SKM-1 treated with dmso at 0.1 percent for 144 hours (cell line): ENCODE data around the gene MYPOP.

Experiments used
- DNase-seq: peaks from one replicate; lab custom pipeline; 2025; ENCODE audit not compliant: unreplicated experiment; lab: John Stamatoyannopoulos, UW

Gene MYPOP, protein sequence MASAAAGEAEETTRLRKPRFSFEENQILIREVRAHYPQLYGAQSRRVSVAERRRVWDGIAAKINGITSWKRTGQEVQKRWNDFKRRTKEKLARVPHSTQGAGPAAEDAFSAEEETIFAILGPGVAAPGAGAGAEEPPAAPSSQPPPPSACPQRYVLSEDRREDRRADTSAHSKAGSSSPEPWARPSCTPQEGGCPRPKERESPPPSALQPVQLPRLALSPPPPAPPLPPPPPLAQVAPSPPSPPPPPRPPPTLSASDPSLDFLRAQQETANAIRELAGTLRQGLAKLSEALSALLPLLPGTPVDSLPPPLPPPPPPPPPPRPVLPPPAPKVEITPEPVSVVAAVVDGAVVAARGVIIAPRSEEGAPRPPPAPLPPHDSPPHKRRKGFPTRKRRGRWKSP

DNA sequence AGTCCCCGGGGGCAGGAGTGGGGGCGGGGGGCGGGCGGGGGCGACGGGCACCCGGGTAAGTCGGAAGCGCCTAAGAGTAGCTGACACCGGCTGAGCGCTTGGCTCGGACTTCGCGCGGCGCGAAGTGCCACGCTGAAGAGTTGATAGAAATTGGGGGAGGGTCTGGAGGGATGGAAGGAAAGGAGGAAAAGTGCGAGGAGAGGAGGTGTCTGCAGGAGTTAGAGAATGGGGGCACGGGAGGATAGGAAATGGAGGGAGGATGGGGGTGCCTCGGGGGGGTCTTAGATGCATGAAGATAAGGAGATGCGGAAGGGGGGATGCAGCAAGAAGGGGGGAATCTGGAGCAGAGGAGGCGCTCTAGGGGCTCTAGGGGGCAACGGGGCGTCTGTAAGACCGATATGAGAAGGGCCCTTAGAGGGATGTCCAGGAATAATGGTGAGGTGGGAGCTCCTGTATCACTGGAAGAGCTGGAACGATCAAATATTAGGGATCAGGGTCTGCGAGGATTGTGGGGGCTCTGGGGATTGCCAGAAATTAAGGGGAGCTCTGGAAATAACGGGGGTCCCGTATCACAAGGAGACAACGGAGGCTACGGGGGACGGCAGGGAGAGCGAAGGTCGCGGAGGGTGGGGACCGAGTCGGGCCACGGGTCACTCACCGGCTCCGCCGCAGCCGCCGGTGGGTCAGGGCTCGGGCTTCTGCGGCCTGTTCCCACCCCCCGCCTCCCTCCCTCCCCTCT is at the start of gene MYPOP:
MYPOP (minus strand) TSS at position 702 of the 739 bp plus-strand sequence. CDS start 840 bp downstream, outside the sequence.
- DNase-seq: no peak

DNA sequence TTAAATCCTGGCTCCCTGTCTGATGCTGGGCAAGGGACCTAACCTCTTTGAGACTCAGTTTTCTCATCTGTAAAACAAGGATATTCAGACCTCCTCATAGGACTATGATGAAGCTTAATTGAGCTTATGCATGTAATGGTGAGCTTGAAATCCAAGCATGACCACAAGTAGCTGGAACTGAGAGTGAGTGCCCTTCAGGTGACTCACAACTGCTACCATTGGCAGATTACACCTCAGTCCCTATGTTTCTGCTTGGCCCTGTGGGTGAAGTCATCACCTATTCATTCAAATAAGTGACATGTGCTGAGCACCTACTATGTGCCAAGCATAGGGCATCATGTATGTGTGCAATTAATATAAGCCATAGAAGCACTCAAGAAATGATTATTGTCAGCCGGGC is 45.5 kb upstream of the MYPOP start:
- DNase-seq: no peak

- no peak for DNase-seq
Observed at GRCh38 chr19:45940515-45940805, 38.0 kb upstream of the MYPOP start.

GRCh38 chr19:45939792-45940514 is 37.5 kb upstream of the MYPOP start:
- no peak for DNase-seq

DNA sequence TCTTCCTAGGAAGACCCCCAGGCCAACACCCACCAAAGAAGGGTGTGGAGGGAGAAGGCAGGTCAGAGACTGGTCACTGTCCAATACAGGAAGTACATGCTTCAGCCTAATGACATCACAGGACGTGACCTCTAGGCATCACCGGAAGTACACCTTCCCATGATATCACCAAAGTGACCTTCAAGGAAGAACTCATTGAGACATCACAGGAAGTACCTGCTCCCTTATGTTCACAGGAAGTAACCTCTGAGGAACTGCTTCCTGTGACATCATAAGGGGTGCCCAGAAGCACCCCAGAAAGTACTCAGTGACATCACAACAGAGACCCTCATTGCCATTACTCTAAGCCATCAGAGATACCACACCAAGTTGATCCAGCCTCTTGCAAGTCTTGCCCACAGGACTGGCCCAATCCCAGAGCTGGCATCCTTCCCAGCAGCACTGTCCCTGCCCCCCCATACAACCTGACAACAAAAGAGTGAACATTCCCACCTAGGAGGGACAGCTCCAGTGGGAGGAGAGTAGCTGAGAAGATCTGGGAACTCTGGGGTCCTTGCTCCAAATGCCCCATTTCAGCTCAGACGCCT is 36.4 kb upstream of the MYPOP start:
- DNase-seq: no peak

- DNase-seq: no peak
Observed at GRCh38 chr19:45935267-45935666, 32.9 kb upstream of the MYPOP start.

GRCh38 chr19:45934551-45935230 is 32.3 kb upstream of the MYPOP start:
- no peak for DNase-seq

GRCh38 chr19:45933759-45934158 is 31.3 kb upstream of the MYPOP start:
- DNase-seq: no peak

GRCh38 chr19:45931055-45931454 is 28.6 kb upstream of the MYPOP start:
- DNase-seq: no peak

GRCh38 chr19:45929247-45929646 is 26.8 kb upstream of the MYPOP start:
- DNase-seq: no peak

GRCh38 chr19:45927565-45928261 is 25.3 kb upstream of the MYPOP start:
- peak; percentile 80 for DNase-seq

DNA sequence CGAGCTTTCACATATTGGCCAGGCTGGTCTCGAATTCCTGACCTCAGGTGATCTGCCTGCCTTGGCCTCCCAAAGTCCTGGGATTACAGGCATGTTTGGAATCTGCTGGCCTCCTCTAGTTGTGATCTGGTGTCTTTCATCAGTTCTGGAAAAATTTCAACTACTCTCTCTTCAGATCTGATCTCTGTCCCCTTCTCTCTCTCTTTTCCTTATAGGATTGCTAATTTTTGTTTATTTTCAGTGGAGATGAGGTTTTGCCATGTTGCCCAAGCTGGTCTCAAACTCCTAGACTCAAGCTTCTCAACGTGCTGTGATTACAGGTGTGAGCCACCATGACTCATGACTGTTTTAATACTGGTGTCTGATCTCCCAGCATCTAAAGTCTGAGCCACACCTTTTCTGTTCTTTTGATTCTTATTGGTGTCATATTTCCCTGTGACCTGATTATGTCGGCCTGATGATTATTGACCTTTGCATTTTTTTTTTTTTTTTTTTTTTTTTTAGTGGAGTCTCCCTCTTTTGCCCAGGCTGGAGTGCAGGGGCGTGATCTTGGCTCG is 22.6 kb upstream of the MYPOP start:
- DNase-seq: no peak

GRCh38 chr19:45922281-45922680 is 19.9 kb upstream of the MYPOP start:
- DNase-seq: no peak

GRCh38 chr19:45920458-45920857 is 18.0 kb upstream of the MYPOP start:
- DNase-seq: no peak

GRCh38 chr19:45919678-45920077 is 17.3 kb upstream of the MYPOP start:
- no peak for DNase-seq

DNA sequence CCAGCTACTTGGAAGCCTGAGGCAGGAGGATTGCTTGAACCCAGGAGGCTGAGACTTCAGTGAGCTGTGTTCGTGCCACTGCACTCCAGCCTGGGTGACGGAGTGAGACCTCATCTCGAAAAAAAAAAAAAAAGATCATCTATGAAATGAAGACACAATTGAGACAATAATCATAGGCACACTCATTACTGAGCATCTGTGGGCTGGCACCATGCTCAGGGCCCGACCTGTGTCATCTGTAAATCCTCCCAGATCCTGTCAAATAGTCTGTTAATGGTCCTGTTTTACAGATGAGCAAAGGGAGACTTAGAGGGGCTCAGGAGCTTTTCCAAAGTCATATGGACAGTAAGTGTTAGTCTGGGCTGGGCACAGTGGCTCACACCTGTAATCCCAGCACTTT is 16.3 kb upstream of the MYPOP start:
- no peak for DNase-seq

GRCh38 chr19:45917421-45918091 is 15.1 kb upstream of the MYPOP start:
- no peak for DNase-seq

DNA sequence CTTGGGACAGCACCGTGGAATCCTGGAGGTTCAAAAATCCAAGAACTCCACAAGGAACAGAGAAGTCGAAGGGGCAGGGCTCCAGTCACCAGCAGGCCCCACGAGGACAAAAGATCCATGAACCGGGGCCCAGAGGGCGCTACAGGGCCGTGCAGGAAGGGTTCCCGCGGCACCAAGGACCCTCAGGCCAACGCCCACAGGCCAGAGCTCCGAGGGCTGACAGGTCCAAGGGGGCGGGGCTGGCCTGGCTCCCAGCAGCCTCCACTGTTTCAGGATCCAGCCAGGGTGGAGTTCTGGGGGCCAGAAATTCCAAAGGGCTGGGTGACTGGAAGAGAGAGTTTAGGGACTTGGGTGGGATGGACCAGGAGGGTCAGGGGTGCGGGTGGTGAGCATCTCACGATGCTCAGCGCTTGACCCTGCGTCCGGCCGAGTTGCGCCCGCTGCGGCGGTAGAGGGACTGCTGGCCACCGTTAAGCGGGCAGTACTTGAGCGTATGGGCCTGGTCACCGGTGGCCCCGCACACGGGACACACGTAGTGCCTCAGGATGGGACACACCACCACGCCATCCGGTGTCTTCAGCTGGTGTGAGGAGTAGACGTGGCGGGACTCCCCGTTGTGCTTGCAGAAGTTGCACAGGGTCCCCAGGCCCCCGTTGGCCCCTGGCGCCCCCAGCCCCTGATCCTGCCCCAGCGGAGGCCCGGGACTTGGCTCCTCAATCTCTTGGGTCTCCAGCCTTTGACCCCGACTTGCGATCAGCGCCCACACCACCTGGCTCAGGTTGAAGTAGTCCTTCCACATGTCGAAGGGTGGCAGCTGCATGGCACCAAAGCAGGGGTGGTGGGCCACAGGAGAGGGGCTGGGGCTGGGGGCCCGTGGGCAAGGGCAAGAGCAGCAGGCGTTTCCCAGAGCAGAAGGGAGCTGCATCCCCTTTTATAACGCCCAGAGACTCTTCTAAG is 11.7 kb upstream of the MYPOP start, which contains the start of gene NANOS2:
NANOS2 (minus strand) TSS at position 905 of the 957 bp plus-strand sequence; CDS start at position 820, 85 bp downstream.
- DNase-seq: no peak
